HEK293T (cell line): ENCODE measurements around the gene IL10.

Experiments
- CTCF ChIA-PET: fragments of 350-600 bp; formaldehyde crosslinking; extraction: SDS; loops from one replicate; lab custom pipeline; 2021; ENCODE audit warnings: antibody characterized with exemption, inconsistent platforms; lab: Yijun Ruan, JAX
- POLR2A ChIA-PET: fragments of 350-600 bp; formaldehyde crosslinking; extraction: SDS; loops from one replicate; lab custom pipeline; 2020; ENCODE audit warnings: antibody characterized with exemption, inconsistent platforms; lab: Yijun Ruan, JAX
- DNase-seq: peaks from one replicate; pipeline ENCODE4 v3.0.0; 2012; ENCODE audit warnings: mixed read lengths; ENCODE audit errors: extremely low spot score
- ARNT ChIP-seq: fragments of 450-650 bp; IDR thresholded peaks from 2 replicates; pipeline ENCODE4 v1.6.1; 2017; ENCODE audit warnings: mild to moderate bottlenecking
- BHLHE40 ChIP-seq: fragments of 450-650 bp; IDR thresholded peaks from 2 replicates; pipeline ENCODE4 v1.6.1; 2016; ENCODE audit warnings: mild to moderate bottlenecking, moderate library complexity, borderline replicate concordance
- CTBP1 ChIP-seq: fragments of 450-650 bp; IDR thresholded peaks from 2 replicates; pipeline ENCODE4 v1.6.1; 2016; ENCODE audit warnings: borderline replicate concordance
- ELF4 ChIP-seq: fragments of 450-650 bp; IDR thresholded peaks from 2 replicates; pipeline ENCODE4 v1.6.1; 2017; ENCODE audit warnings: antibody characterized with exemption
- FOXA1 ChIP-seq: fragments of 450-650 bp; IDR thresholded peaks from 2 replicates; pipeline ENCODE4 v1.6.1; 2016; ENCODE audit warnings: mild to moderate bottlenecking
- FOXK2 ChIP-seq: fragments of 450-650 bp; IDR thresholded peaks from 2 replicates; pipeline ENCODE4 v1.6.1; 2016; ENCODE audit warnings: mild to moderate bottlenecking
- FOXM1 ChIP-seq: fragments of 450-650 bp; IDR thresholded peaks from 2 replicates; pipeline ENCODE4 v1.6.1; 2017; ENCODE audit warnings: mild to moderate bottlenecking, borderline replicate concordance
- HDGF ChIP-seq: fragments of 450-650 bp; IDR thresholded peaks from 2 replicates; pipeline ENCODE4 v1.6.1; 2017; ENCODE audit warnings: antibody characterized with exemption, borderline replicate concordance
- L3MBTL2 ChIP-seq: fragments of 450-650 bp; conservative IDR thresholded peaks from 2 replicates; pipeline ENCODE4 v1.6.1; 2016; ENCODE audit warnings: mild to moderate bottlenecking
- LEF1 ChIP-seq: fragments of 450-650 bp; IDR thresholded peaks from 2 replicates; pipeline ENCODE4 v1.6.1; 2017; ENCODE audit warnings: mild to moderate bottlenecking, borderline replicate concordance
- NFRKB ChIP-seq: fragments of 450-650 bp; IDR thresholded peaks from 2 replicates; pipeline ENCODE4 v1.6.1; 2016; ENCODE audit warnings: mild to moderate bottlenecking, moderate library complexity
- PKNOX1 ChIP-seq: fragments of 450-650 bp; IDR thresholded peaks from 2 replicates; pipeline ENCODE4 v1.6.1; 2016
- SP1 ChIP-seq: fragments of 450-650 bp; IDR thresholded peaks from 2 replicates; pipeline ENCODE4 v1.6.1; 2017
- SUZ12 ChIP-seq: fragments of 450-650 bp; IDR thresholded peaks from 2 replicates; pipeline ENCODE4 v1.6.1; 2016; ENCODE audit warnings: mild to moderate bottlenecking
- TARDBP ChIP-seq: fragments of 450-650 bp; IDR thresholded peaks from 2 replicates; pipeline ENCODE4 v1.6.1; 2016
- ZNF384 ChIP-seq: fragments of 450-650 bp; IDR thresholded peaks from 2 replicates; pipeline ENCODE4 v1.6.1; 2016

The IL10 gene

GRCh38 chr1:206771338-206771692 lies 979 bp downstream of the IL10 start:
- no peak for TF ChIP-seq FOXK2
- TF ChIP-seq BHLHE40: no peak
- TF ChIP-seq FOXA1: no peak
- no peak for TF ChIP-seq HDGF
- TF ChIP-seq PKNOX1: no peak
- TF ChIP-seq SUZ12: no peak
- ChIA-PET CTCF (no interaction called here), POLR2A (no interaction called here)
- no peak for DNase-seq

GRCh38 chr1:206770531-206771337 lies 1.6 kb downstream of the IL10 start, which contains the start of gene IL19:
Gene IL19, plus strand, starts transcription at chr1:206770773. Its CDS starts 65,890 bp downstream, at chr1:206836663.
- ChIA-PET CTCF (interaction anchor here (0.7 kb wide), 1 partner anchor 28 kb away, joined by 4 read pairs; no protein-coding TSS in a partner anchor), POLR2A (no interaction called here)
- TF ChIP-seq SUZ12: no peak
- TF ChIP-seq TARDBP: no peak
- no peak for TF ChIP-seq CTBP1
- TF ChIP-seq ARNT: no peak
- no peak for TF ChIP-seq FOXK2
- TF ChIP-seq FOXM1: no peak
- TF ChIP-seq FOXA1: no peak
- TF ChIP-seq PKNOX1: no peak
- TF ChIP-seq HDGF: no peak
- no peak for TF ChIP-seq SP1
- TF ChIP-seq ELF4: no peak
- TF ChIP-seq NFRKB: no peak
- TF ChIP-seq LEF1: no peak
- TF ChIP-seq L3MBTL2: no peak
- TF ChIP-seq BHLHE40: no peak
- TF ChIP-seq ZNF384: no peak
- DNase-seq: no peak

DNA sequence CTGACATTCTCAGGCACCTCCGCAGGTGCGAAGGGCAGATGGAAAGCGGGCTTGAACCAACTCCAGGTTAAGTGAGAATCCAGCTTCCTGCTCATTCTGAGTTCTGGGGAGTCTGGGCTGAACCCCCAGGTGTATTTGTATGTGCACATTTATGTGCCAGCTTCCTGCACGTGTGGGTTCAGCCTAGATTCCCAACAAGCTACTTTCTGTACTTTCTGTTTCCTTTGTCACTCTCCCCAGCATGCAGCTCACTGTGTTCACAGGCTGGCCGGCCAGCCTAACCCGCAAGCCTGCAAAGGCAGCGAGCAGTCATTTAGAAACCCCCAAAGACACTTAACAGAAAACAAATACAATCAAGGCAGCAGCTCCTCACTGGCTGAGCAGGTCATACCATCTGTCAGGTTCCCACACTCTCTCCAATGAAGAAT lies 3.0 kb downstream of the IL10 start:
- no peak for DNase-seq
- ChIA-PET CTCF (interaction anchor here (0.6 kb wide), 1 partner anchor 11 kb away, joined by 3 read pairs; no protein-coding TSS in a partner anchor), POLR2A (no interaction called here)
- no peak for TF ChIP-seq ELF4
- no peak for TF ChIP-seq ARNT
- TF ChIP-seq L3MBTL2: no peak
- no peak for TF ChIP-seq NFRKB
- TF ChIP-seq ZNF384: no peak
- TF ChIP-seq SUZ12: no peak
- no peak for TF ChIP-seq LEF1
- no peak for TF ChIP-seq FOXM1
- no peak for TF ChIP-seq PKNOX1
- no peak for TF ChIP-seq CTBP1
- TF ChIP-seq FOXA1: no peak

- CTCF ChIA-PET: interaction anchor here (0.6 kb wide), 1 partner anchor 10 kb away, joined by 3 read pairs; no protein-coding TSS in a partner anchor
These were observed 3.6 kb downstream of the IL10 start for GRCh38 chr1:206768472-206769303.

More at GRCh38 chr1:206768472-206769303, 3.6 kb downstream of the IL10 start:
- TF ChIP-seq ZNF384 (no peak), L3MBTL2 (no peak), HDGF (no peak), FOXK2 (no peak), LEF1 (no peak), FOXA1 (no peak), CTBP1 (no peak), FOXM1 (no peak), ELF4 (no peak), TARDBP (no peak), NFRKB (no peak), ARNT (no peak), PKNOX1 (no peak), BHLHE40 (no peak), SUZ12 (no peak), SP1 (no peak)
- DNase-seq: no peak
- POLR2A ChIA-PET: no interaction called here
